ENCODE measurements around the gene MAFB. TPM values are rescaled to one million over a fixed set of nuclear protein-coding genes. Genes with fewer than 3 reads are reported as not detected.

MAFB gene
- total and polyA plus RNA-seq, 2 donors from 2014 or later, result 10.4 to 39.6 TPM

DNA sequence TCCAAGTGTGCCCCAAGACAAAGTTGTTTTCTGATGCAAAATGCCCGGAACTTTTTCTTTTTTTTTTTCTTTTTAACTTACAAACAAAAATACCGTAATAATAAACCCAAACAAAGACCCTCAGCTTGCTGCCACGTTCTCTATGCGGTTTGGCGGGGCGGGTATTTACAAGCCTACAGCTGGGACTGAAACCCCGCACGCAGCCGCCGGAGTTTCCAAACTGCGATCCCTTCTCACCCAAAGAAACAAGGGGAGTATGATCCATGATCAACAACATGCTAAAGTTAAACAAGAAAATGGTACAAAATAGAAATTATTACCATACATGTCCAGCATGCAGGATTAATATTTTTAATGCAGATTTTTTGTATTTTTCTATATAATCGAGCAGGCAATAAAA is 2.1 kb downstream of the MAFB start:
- H3K4me1 ChIP-seq (ENCODE audit: control insufficient read depth in 2 of 3, insufficient read depth in 2 of 3, low read depth in 1 of 3, low read length in 3 of 3), result peaks cover 0 to 13% (median 0%) of the 10 kb centered on the region in 3 donors
- TF ChIP-seq, protein P1, sequence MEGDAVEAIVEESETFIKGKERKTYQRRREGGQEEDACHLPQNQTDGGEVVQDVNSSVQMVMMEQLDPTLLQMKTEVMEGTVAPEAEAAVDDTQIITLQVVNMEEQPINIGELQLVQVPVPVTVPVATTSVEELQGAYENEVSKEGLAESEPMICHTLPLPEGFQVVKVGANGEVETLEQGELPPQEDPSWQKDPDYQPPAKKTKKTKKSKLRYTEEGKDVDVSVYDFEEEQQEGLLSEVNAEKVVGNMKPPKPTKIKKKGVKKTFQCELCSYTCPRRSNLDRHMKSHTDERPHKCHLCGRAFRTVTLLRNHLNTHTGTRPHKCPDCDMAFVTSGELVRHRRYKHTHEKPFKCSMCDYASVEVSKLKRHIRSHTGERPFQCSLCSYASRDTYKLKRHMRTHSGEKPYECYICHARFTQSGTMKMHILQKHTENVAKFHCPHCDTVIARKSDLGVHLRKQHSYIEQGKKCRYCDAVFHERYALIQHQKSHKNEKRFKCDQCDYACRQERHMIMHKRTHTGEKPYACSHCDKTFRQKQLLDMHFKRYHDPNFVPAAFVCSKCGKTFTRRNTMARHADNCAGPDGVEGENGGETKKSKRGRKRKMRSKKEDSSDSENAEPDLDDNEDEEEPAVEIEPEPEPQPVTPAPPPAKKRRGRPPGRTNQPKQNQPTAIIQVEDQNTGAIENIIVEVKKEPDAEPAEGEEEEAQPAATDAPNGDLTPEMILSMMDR (IDR thresholded peaks at IDR 0.05; ENCODE audit: borderline replicate concordance, extremely low read depth, insufficient read depth), result no peak
- no peaks in the 10 kb centered on the region for H3K9me3 ChIP-seq (ENCODE audit: control insufficient read depth in 2 of 3, insufficient read depth in 1 of 3, low read length in 3 of 3)
- peaks cover 18% of the 10 kb centered on the region for H3K27me3 ChIP-seq (ENCODE audit: control insufficient read depth, insufficient read depth, low read length)
- DNase-seq (peak in 1 of 5 donors; percentile 29), FAIRE-seq (no peak)
- peak overlapping the region; percentile 66 to 85 (median 74) for H3K4me3 ChIP-seq (ENCODE audit: low read length in 3 of 3)
- H3K9ac ChIP-seq (ENCODE audit: low read length in 3 of 3), result peak overlapping the region in 2 of 3 donors; percentile 61 to 81
- H3K36me3 ChIP-seq (ENCODE audit: control insufficient read depth in 2 of 3, insufficient read depth in 3 of 3, low read length in 3 of 3), result peaks cover 0 to 2% (median 0%) of the 10 kb centered on the region in 3 donors
- intact Hi-C loops (cut with DNase I), result no loop called here
- peak overlapping the region; percentile 63 to 79 for H3K27ac ChIP-seq (ENCODE audit: low read depth in 2 of 2, low read length in 2 of 2)

- H3K27ac ChIP-seq (ENCODE audit: low read depth in 2 of 2, low read length in 2 of 2), result peak overlapping the region in 1 of 2 donors; percentile 36
Observed at GRCh38 chr20:40686434-40686882, 2.6 kb downstream of the MAFB start.

GRCh38 chr20:40685349-40685748 is 3.7 kb downstream of the MAFB start:
- Histone ChIP-seq H3K27ac (ENCODE audit: low read depth in 2 of 2, low read length in 2 of 2) (no peak overlapping the region), H3K27me3 (ENCODE audit: control insufficient read depth, insufficient read depth, low read length) (peaks cover 8% of the 10 kb centered on the region)
- intact Hi-C loops (cut with DNase I), result no loop called here

More at GRCh38 chr20:40686434-40686882, 2.6 kb downstream of the MAFB start:
- FAIRE-seq (no peak), DNase-seq (peak in 1 of 5 donors; percentile 9)
- TF ChIP-seq, protein P1 (IDR thresholded peaks at IDR 0.05; ENCODE audit: borderline replicate concordance, extremely low read depth, insufficient read depth), result no peak
- Histone ChIP-seq H3K4me1 (ENCODE audit: control insufficient read depth in 2 of 3, insufficient read depth in 2 of 3, low read depth in 1 of 3, low read length in 3 of 3) (peaks cover 0 to 13% (median 0%) of the 10 kb centered on the region in 3 donors), H3K9ac (ENCODE audit: low read length in 3 of 3) (peak overlapping the region in 2 of 3 donors; percentile 2 to 81), H3K36me3 (ENCODE audit: control insufficient read depth in 2 of 3, insufficient read depth in 3 of 3, low read length in 3 of 3) (peaks cover 0 to 2% (median 0%) of the 10 kb centered on the region in 3 donors), H3K27me3 (ENCODE audit: control insufficient read depth, insufficient read depth, low read length) (peaks cover 18% of the 10 kb centered on the region), H3K4me3 (ENCODE audit: low read length in 3 of 3) (peak overlapping the region; percentile 66 to 85 (median 74)), H3K9me3 (ENCODE audit: control insufficient read depth in 2 of 3, insufficient read depth in 1 of 3, low read length in 3 of 3) (no peaks in the 10 kb centered on the region)
- intact Hi-C loops (cut with DNase I), result no loop called here

More at GRCh38 chr20:40685349-40685748, 3.7 kb downstream of the MAFB start:
- Histone ChIP-seq H3K9me3 (ENCODE audit: control insufficient read depth in 2 of 3, insufficient read depth in 1 of 3, low read length in 3 of 3) (no peaks in the 10 kb centered on the region), H3K4me3 (ENCODE audit: low read length in 3 of 3) (peak overlapping the region; percentile 11 to 85 (median 32)), H3K36me3 (ENCODE audit: control insufficient read depth in 2 of 3, insufficient read depth in 3 of 3, low read length in 3 of 3) (peaks cover 0 to 2% (median 0%) of the 10 kb centered on the region in 3 donors), H3K4me1 (ENCODE audit: control insufficient read depth in 2 of 3, insufficient read depth in 2 of 3, low read depth in 1 of 3, low read length in 3 of 3) (peaks cover 0 to 11% (median 0%) of the 10 kb centered on the region in 3 donors), H3K9ac (ENCODE audit: low read length in 3 of 3) (peak overlapping the region in 2 of 3 donors; percentile 51 to 81)
- TF ChIP-seq, protein P1 (IDR thresholded peaks at IDR 0.05; ENCODE audit: borderline replicate concordance, extremely low read depth, insufficient read depth), result no peak
- FAIRE-seq (no peak), DNase-seq (no peak)

Measured in kidney (tissue), 14 donors.